Activated CD8-positive, alpha-beta memory T cell treated with anti-CD3 and anti-CD28 coated beads for 48 hours (primary cell): ENCODE data around the gene WIPF1.

Experiments
- DNase-seq, 3 experiments: peaks; one replicate each; pipeline ENCODE4 v3.0.0-alpha.2; 2020; ENCODE audit warnings: low read depth in 2 of 3, low spot score in 2 of 3

The WIPF1 gene

DNA sequence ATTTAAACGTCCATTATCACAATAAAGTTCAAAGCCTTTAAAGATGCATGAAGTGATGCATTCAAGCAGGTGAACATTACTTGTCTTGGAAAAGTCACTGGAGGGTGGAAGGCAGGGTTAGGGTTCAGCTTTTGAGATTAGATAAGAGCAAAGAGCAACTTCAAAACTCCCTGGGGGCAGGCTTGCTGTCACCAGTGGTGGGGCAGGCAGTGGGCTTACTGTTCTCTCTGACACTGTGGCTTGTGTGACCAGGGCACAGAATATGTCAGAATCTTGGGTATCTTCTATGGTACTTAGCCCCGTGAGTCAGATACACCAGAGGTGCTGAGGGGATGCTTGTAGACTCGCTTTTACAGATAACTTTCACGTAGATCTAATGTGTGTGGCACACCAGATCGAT lies 52.8 kb downstream of the WIPF1 start:
- DNase-seq, result no peak

DNA sequence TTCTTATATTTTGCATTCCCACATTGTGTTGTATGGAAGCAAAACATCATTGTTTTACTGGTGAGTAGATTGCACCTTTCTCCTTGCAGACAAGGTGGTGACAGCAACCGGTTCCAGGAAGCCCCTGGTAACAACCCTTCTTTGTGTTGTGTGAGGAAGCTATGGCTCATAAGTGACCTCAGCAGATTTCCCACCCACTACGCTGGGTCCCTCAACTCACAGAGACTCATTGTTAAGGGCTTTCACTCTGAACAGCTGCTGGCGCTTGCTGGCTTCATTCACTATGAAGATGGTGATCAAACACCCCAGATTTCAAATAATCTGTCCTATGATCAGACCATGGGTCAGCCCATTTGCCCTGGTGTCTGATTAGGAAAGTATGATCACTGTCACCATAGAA lies 53.4 kb downstream of the WIPF1 start:
- no peak for DNase-seq

DNA sequence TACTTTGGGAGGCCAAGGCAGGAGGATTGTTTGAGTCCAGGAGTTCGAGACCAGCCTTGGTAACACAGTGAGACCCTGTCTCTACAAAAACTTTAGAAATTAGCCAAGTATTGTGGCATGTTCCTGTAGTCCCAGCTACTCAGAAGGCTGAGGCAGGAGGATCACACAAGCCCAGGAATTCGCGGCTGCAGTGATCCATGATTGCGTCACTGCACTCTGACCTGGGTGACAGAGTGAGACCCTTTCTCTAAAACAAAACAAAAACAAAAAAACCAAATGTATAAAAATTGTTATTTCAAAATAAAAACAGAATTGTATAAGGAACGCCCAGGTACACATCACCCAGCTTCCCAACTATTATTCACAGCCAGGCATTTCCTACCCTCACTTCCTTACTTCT lies 56.7 kb downstream of the WIPF1 start:
- no peak for DNase-seq

DNA sequence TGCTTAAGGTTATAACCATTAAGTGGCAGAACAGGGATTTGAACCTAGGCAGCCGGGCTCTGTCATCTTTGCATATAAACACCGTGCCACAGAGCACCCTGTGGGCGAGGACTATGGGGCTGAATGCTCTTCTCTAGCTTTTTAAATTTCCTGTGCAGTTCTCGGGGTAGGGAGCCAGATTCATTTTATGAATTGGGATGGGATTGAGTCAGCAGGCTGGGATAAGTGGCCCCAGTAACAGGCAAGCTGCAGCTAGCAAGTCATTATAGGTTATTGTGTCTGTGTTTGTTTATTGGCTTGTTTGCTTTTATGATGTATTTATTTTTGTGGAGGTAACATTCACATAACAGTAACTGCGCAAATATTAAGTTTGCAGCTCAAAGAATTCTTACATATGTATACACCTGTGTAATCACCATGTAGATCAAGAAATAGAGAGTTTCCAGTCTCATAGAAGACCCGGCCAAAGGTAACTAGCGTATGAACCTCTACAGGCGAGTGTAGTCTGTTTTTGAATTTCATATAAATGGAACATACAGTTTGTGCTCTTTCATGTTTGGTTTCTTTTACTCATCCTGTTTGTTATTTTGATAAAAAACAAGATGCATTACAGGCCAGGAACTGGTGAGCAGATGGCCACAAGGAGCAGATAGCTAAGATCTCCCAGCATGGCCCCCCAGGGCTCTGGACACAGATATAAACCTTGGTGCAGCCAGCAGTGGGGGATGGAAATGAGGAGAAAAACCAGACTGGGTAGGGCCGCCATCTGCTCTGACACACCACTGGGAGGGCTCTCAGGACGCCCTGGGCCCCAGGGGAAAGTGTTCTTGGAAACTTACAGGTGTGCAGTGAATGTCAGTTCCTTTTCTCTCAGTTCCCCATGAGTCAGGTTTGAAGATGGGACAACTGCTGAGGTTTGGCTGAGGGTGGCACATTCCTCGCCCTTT lies 61.6 kb downstream of the WIPF1 start:
- DNase-seq, result no peak

DNA sequence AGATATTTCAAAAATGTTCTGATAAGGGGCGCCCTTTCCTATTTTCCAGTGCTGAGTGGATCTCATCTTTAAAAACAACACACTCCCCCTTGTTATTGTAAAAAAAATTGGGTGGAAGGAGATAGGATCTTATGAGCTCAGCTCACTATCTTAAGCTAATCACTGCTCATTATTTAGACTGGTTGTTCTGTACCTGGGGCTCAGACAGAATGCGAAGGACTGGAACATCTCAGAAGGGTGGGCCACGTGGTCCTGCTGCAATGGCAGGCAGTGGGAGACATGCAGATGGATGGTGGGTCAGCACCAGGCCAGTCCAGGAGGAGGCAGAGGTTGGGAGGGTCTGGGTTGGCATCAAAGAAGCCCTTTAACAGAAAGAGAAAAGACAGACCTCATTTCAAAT lies 62.5 kb downstream of the WIPF1 start:
- no peak for DNase-seq

DNA sequence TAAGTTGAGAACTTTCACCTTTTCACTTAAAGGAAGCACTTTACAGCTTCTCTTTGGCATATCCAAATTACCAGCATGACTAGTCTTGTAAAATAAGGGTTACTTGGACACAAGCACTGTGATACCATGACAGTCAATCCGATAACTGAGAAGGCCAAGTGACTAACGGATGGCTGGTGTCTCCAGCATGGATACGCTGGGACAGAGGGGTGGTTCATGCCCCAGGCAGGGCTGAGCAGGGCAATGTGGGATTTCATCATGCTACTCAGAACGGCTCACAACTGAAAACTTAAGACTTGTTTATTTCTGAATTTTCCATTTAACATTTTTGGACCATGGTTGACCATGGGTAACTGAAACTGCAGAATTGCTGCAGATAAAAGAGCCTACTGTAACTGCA lies 67.7 kb downstream of the WIPF1 start:
- DNase-seq, result no peak

DNA sequence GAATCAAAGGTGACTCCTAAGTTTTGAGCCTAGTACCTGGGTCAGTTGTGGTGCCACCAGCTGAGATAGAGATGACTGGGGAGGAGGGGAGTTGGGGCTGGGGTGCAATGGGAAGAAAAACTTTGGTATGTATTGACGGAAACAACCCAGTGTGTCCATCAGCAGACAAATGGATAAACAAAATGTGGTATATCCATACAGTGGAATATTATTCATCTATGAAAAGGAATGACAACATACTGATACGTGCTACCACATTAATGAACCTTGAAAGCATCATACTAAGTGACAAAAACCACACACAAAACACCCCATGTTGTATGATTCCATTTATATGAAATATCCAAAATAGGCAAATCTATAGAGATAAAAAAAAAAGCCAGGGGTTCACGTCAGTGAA lies 69.6 kb downstream of the WIPF1 start:
- no peak for DNase-seq

DNA sequence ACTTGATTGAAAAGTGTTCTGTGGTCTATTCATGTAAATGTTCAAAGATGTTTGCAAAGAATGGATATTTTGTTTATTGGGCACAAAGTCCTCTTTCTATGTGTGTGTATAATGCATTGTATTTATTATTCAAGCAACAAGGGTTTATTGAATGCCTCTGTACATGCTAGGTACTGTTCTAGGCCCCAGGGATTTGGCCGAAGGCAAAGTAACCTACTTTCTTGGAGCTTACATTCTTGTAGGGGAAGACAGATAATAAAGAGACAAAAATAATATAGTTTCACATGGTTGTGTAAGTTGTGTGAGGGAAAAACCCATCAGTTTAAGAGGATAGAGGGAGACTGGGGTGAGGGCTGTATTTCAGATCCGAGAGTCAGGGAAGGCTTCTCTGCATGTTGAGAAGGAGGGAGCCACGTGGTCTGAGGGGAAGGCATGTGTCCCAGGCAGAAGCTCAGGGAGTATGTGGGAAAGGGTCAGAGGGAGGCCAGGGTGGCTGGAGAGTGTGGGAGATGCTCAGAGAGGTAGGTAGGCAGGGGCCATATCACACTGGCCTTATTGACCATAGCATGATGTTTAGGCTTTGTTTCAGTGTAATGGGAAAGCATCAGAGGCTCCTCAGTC lies 70.4 kb downstream of the WIPF1 start:
- no peak for DNase-seq

DNA sequence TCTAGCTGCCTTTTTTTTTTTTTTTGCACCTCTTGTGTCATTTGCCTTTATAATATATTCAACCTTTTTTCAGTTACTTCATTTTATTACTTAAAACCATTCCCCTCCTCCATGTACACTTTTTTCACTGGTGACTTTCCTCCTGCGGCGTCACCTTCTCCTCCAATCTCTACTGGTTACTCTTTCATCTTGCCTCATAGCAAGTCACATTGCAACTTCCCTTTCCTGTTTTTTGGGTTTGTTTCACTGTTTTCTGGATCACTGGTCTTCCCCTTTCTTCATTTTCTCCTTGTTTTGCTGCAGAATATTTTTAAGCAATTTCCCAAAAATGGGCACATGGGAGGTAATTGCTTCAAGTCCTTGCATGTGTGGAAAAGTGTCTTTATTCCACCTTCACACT lies 73.1 kb downstream of the WIPF1 start:
- no peak for DNase-seq

DNA sequence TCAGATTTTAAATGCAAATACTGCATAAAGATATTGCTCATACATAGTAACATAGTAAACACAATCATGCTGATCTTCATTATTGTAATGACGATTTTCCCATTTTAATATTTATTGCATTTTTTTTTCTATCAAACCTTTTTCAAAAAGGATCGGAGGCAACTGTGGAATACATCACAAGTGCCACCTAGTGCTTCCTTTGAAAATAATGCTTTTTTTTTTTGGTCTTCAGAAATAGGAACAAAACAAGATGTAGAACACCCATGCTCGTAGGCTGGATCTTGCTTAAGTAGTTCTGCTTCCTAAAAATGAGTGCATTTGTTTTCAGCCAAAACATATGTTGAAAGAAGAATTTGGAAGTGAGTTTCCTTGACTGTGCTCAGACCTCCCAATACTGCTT lies 75.1 kb downstream of the WIPF1 start:
- DNase-seq, result no peak

DNA sequence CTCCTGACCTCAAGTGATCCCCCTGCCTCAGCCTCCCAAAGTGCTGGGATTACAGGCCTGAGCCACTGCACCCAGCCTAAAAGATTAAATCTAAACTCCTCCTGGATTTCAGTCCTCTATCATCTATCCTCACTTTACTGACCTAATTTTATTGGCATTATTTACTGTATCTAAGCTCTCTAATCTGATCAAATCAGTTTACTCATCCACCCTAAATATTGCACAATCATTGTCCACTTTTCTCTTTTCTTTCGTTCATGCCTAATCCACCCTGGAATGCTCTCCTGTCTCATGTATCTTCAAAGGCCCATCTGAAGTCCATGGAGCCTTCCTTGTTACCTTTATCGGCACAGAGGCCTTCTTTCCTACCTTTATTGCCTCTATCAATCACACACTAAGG lies 79.2 kb downstream of the WIPF1 start:
- DNase-seq, result no peak

DNA sequence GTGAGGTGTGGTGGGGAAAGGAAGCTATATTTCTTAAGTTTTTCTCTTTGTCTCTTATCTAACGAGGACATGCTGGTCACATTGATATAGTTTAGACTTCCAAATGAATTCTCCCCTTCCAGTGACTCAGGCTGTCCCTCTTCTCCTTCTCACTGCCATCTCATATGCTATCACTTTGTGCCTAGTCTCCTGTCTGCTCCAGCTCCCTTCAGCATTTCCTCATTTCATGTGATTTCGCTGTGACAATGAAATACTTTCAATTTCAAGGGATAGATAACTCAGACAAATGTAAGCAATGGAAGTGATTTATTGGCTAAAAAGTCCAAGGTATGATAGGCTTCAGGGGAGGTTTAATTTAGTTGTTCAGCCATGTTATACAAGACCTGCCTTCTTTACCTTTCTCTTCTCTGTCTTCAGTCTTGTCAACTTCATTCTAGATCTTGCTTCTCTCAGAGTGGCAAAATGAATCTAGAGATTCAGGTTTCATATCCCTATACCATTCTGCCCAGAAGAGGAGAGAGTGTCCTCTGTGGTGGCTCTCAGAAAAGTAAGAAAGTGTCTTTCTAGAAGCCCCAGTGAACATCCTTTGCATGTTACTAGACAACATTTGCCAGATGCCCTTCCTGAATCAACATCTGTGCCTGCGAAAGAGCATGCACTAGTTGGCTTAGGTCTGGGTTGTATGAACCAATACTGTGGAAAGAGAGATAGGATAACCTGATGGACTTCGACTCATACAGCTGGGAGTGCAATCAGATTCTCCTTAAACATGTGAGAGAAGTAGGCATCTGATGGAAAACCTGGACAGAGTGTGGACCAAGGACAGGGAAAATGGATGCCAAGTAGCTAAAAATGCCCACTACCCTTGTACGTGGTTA lies 80.9 kb downstream of the WIPF1 start:
- DNase-seq, result no peak

DNA sequence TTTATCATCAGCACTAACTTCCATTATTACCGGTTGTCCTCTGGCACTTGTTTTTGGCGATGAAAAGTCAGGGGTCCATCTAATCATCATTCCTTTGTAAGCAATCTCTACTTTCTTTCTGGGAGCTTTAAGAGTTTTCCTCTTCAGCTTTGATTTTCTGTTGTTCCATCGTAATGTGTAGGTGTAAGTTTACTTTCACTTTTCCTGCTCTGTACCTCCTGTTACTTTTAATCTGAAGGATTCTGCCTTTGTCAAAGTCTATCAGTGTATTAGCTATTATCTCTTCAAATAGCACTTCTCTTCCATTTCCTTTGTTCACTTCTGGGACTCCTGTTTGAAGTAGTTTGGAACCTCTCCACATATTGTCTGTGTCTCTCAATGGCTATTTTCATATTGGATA lies 85.3 kb downstream of the WIPF1 start:
- DNase-seq, result no peak

DNA sequence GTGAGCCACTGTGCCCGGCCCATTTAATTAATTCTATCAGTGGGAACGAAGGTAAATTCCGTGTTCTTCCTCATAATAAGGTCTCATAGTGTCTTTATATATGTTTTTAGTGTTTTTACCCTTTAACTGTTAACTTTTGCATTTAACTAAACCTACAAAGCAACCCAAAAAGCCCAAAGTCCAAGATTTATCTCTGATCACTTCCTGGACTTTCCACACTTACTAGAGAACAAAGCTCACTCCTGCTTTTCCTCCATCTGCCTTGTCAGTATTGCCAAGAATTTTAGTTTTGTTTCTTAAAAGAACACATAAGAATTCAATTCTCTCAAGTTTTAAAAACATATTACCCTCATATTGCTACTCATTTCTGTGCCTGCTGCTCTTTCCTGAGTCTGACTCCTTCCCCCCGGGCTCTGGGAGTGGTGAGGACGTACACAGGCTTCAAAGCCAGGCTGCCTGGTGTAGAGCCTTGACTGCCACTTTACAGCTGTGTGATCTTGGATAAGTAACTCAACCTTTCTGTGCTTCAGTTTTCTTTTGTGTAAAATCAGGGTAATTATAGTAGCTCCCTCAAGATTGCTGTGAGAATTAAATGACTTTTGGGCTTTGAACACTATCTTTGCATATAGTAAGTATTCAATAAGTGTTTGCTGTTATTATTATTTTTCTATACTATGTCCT lies 85.9 kb downstream of the WIPF1 start:
- DNase-seq, result no peak

DNA sequence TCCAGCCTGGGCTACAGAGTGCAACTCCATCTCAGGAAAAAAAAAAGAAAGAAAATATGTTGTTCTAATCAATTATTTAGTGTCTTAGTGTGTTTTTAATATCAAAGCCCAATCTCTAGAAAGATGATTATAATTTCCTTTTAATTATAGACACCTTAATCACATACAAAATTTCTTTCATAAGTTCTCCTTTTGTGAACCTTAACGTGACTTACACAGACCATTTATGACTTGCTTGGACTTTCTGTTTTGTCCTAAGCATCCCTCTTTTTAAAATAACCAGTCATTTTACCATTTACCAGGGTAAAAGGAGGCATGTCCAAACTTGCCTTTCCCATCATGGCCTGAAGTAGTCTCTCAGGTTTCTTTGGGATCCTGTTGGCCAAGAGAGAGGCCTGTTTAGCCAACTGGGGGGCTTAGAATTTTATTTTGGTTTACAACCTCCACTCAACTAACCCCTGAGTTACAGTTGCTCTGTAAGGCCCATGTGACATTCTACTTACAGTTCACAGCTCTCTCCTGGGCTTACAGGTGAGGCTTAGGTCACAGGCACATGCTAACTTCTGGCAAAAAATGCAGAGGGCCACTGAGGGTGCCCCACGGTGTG lies 86.9 kb downstream of the WIPF1 start:
- no peak for DNase-seq
